Measurements from ENCODE around the gene ANKRD29.

ANKRD29 gene, protein sequence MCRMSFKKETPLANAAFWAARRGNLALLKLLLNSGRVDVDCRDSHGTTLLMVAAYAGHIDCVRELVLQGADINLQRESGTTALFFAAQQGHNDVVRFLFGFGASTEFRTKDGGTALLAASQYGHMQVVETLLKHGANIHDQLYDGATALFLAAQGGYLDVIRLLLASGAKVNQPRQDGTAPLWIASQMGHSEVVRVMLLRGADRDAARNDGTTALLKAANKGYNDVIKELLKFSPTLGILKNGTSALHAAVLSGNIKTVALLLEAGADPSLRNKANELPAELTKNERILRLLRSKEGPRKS

DNA sequence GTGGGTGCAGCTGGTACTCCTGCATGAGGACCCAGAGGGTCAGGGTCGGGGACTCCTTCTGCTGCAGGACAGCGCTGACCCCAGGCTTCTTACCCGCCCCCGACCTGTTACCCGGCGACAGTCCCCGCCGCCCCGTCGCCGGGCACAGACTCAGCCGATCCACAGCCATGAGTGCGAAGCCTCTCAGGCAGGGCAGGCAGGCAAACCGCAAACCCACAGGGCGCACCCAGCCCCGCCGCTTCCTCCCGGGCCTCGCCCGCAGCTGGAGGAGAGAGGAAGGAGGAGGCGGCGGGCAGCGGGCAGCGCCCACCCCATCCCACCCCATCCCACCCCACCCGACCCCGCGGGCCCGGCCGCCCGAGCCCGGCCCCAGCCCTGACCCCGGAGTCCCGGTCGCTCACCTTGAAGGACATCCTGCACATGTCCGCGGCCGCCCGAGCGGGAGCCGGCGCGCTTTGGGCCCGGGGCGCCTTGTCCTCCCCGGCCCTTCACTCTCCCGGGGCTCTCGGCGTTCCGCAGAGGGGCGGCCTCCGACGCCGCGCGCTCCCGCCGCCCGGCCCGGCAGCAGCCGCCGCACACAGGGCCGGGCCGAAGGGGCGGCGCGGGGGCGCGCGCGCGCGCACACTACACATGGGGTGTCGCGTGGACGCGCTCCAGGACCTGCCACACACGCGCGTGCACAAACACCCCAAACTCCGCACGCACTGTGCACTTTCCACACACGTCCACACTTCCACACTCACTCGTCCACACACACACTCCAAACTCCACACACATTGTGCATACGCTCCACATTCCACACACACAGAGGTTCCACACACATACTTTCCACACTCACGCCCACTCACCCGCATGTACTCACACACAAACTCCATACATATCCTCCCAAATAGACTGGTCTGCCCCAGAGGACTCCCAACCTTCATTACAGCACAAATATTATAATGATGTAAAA, at the start of gene ANKRD29:
Gene ANKRD29 (minus strand): TSS at position 603 of the 955 bp plus-strand sequence. CDS start 181 bp downstream, at position 422.
- no peak for DNase-seq

DNA sequence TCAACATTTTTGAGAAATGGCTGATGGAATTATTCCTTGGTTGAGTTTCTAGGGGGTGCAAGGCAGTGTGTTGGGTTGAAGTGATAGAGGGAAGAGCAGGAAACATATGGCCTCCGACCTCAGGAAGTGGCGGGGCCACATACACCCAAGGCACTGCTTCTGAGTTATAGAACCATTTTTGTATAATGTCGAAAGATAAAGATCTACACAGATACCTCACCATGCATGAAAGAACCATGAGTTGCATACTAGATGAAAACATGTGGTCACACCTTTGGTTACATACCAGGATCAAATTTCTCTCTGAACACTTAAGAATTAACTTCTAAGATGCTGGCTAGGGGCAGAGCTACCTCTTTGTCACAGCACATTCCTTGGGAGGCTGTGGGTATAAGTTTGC, 49.7 kb upstream of the ANKRD29 start:
- no peak for DNase-seq

DNA sequence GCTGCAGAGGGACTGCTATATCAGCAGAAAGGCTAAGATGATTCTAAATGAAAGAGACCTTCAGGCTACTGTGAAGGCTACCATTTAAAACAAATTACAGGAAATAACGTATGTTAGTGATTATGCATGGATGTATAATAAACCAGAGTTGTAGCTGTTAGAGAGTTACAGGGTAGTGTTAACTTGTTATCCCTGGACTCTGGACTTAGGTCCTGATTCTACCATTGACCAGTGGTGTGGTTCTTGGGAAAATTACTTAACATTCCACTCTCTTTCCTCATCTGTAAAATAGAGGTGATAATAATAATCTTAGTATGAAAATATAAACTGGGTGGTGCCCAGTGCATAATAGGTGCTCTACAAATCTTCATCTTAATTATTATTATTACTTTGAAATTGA, 48.7 kb upstream of the ANKRD29 start:
- DNase-seq: no peak

DNA sequence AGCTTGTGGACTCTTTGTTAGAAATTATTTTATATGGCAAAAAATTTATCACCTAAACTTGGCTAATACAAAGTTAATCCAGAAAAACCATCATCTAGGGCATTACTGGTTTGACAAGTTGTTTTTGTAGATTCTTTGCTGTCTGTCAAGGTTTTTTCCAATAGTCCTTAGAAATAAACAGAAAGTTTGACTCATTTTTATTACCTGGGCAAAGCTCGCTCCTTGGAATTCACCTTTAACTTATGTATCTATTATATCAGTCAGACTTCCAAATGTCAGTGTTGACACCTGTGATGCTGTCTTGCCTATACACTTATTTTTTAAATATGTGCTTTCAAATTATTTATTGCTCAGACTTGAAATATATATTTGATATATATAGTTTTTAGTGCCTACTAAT, 48.2 kb upstream of the ANKRD29 start:
- no peak for DNase-seq

DNA sequence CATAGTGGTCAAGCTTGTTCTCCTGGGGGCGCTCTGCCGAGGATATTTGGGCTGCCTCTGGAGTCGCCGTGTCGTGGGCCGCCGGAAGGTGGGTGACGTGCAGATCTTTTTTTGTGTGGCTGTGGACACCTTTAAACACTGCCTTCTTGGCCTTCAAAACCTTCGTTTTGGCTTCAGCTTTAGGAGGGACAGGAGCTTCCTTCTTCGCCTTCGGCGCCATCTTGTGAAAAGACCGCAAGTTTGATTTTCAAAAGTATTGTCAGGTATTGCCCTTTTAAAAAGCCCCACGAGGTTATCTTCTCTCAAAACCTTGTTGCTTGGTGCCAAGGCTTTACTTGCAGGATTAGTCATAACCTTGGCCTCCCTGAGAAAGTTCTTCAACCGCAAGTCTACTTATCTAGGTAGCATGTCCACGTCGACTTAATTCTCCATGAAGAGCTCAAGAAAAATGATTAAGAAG, 47.4 kb upstream of the ANKRD29 start:
- DNase-seq: no peak

DNA sequence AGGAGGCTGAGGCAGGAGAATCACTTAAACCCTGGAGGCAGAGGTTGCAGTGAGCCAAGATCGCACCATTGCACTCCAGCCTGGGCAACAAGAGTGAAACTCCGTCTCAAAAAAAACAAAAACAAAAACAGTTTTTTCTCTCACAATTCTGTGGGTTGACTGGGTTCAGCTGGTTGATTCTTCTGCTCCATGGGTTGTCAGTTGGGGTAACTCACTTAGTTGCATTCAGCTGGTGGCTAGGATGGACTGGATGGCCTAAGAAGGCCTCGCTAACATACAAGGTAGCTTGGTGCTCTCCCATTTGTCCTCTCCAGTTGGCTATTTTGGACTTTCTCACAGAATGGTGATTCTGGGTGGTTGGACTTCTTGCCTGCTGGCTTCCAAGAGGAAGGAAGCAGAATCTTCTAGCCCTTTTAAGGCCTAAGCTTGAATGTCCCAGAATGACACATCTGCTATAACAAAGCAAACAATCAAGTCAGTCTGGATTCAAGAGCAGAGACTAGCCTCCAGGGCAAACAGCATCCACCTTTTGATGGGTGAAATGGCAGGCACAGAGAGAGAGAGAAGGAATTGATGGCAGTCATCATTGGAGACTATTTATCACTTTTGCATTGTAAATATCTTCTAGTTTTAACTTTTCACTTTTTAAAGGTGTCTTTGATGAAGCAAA, 44.4 kb upstream of the ANKRD29 start:
- DNase-seq: no peak

DNA sequence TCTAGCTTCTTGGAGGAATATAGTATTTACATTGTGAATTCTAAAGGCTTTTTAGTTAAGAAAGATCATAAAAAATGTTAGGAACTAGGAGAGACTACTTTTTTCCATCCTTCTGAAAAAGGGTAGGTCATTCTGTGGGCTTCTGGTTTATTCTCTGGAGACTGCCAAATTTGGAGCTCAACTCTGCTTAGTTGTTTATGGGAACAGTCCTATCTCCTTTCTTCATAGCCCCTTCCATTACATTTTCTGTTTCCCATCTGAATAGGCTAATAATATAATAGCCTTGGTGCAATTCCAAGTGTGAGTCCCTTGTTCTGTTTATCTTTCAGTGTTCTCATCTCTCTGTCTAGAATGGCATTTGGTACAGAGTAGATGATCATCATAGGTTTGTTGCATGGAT, 42.1 kb upstream of the ANKRD29 start:
- DNase-seq: no peak

DNA sequence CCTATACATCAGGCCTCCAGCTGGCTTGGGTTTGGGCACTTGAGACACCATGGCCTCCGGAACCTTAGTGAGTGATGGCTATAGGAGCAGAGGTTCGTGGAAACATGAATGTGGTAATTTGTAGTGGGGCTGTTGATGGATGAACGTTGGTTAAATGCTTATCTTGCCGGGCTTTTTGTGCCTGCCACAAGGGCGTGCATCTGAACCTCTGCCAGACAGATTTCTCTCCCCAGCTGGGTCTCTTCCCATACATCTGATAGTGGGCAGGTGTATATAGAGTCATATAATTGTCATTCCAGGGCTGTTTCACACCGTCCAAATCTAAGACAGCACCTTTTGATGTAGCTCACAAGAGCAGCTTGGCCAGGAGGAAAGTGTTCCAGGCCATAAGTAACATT, 41.3 kb upstream of the ANKRD29 start:
- no peak for DNase-seq

DNA sequence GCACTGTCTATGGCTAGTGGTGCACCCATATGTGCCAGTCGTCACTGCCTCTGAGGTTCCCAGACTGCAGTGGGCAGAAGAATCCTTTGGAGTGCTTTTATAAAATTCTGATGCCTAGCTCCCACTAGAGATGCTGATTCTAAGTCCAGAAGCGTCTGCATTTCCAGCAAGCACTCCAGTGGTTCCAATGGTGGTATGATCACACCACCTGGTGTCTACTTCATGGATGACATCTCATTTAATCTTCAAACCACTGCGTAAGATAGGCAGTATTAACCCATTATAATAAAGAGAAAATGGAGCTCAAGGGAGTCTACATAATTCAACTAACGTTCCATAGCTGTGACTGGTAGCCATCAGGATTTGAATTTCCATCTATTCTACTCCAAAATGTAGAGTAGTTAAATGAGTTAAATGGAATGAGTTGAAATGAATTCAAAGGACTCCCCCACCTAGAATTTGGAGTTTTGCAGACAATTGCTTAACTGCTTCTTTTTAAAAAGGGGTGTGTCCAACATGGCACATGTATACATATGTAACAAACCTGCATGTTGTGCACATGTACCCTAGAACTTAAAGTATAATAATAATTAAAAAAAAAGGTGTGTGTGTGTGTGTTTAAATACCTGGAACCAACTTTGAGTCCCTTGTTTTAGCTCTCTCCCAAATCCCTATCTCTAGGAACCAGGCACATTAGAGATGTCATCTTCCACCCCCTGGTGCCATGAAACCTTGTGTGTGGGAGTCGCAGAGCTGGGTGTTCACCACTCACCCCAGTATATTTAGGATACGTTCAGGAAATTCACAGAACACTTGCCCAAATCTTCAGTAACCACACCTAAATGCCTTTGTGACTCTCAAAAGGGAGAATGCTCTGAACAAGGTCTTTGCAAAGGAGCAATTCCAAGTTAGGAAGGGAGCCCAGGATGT, 40.6 kb upstream of the ANKRD29 start:
- peak; percentile 42 for DNase-seq

DNA sequence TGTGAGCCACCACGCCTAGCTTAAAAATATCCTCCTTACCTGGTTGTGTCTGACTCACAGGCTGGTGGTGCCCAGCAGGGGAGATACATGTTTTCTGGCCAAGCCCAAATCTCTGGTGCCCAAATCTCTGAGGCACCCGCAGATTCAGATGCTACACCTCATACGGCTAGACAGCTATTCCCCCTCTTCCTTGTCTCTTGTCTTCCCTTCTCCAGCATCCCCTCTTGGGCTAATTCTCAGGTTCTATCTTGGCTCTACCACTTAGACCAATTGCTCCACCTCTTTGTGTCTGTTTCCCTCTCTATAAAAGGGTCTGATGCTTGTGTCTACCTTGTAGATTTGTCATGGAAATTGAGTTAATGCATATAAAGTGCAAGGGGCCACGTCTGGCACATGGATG, 39.9 kb upstream of the ANKRD29 start:
- DNase-seq: no peak

DNA sequence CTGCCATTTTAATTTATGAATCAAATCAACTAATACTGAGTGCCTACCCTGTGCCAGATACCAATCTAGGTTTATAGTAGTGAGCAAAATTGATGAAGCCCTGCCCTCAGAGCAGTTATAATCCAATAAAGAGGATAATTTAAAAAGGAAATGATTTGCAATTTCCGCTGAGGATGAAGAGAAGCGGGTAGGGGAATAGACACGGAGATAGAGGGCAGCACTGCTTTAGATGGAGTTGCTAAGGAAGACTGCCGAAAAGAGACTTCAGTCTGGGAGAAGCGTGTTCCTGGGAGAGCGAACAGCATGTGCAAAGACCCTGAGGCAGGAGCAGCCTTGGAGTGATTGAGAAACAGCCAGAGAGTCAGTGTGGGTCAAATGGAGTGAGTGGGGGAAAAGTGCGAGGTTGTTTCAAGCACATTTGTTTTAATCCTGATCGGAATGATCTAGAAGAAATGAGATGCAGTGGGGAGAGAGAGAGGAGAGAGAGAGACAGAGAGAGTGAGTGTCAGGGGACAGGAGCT, 38.9 kb upstream of the ANKRD29 start:
- no peak for DNase-seq

DNA sequence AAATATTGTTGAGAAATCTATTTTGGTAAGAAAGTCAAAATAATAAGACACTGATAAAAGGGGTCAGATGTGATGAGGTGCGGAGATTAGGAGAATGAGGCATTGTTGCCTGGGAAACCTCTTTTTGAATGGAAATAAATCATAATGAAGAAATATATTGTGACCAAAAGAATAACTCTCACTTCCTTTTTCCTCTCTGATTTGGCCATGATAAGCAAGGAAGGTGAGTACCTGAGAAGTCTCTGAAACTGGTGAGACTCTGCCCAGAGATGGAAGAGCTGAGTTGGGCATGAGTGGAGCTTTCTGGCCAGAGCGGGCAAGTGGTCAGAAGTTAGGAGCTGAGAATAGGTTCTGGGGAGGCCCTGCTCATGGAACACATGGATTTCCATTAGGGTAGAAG, 38.3 kb upstream of the ANKRD29 start:
- no peak for DNase-seq

DNA sequence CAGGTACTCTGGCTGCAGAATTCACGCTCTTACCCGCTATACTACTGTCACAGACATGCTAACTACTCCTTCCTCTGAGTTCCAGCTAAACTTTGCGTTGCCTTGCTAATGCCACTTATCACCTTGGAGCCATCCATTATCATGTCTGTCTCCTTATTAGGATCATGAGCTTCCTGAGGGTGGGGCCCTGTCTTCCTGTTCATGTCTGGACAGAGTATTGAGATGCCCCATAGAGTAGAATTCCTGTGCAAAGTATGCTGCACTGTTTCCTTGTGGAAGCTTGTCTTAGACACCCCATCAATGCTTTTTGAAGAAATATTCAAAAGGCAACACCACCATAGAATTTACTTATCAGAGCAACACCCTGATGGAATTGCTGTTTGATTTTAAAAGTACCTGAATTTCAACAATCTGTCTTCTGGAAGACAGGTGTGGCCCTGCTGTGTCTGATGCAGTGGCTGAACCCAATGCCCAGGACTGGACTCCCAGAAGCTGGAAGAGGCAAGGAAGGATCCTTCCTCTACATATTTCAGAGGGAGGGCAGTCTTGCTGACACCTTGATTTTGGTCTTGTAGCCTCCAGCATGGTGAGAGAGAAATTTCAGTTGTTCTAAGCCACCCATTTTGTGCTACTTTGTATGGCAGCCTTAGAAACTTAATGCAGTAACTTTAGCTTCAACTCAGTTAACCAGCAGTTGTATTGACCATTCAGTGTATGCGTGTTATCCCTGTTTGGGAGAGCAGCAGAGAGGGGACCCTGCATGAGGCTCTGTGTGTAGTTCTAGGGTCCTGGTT, 32.1 kb upstream of the ANKRD29 start:
- no peak for DNase-seq

DNA sequence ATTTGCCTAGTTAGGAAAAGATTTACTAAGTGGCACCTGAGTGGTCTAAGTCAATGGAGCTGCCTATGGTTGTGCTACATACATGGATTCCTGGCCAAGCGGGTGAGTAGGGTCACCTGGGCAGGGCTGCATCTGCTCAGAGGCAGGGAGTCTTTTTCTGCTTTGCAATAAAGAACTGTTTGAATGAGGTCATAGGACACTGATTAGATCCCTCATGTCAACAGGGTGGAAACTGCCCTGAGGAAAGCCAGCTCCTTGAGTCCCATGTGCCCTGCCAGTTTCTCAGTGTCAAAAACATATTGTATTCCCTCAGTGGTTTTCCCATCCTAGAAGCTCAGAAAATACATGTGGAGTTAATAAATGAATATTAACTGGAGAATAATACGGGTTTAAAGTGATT, 31.1 kb upstream of the ANKRD29 start:
- no peak for DNase-seq

DNA sequence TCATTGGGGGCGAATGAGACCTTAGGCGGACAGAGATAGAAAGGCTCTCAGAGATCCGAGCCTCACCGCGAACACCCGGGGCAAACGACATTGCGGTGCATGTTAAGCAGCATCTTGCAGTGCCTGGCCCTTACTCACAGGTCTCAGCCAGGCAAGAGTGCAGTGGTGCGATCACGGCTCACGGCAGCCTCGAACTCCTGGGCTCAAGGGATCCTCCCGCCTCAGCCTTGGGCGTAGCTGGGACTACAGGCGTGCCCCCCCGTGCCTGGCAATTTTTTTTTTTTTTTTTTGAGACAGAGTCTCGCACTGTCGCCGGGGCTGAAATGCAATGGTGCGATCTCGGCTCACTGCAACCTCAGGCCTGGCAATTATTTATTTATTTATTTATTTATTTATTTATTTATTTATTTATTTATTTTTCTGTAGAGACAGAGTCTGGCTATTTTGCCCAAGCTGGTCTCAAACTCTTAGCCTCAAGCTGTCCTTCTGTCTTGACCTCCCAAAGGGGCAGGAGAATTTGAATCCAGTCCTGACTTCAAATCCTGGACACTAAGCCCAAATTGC, 27.9 kb upstream of the ANKRD29 start:
- DNase-seq: no peak

DNA sequence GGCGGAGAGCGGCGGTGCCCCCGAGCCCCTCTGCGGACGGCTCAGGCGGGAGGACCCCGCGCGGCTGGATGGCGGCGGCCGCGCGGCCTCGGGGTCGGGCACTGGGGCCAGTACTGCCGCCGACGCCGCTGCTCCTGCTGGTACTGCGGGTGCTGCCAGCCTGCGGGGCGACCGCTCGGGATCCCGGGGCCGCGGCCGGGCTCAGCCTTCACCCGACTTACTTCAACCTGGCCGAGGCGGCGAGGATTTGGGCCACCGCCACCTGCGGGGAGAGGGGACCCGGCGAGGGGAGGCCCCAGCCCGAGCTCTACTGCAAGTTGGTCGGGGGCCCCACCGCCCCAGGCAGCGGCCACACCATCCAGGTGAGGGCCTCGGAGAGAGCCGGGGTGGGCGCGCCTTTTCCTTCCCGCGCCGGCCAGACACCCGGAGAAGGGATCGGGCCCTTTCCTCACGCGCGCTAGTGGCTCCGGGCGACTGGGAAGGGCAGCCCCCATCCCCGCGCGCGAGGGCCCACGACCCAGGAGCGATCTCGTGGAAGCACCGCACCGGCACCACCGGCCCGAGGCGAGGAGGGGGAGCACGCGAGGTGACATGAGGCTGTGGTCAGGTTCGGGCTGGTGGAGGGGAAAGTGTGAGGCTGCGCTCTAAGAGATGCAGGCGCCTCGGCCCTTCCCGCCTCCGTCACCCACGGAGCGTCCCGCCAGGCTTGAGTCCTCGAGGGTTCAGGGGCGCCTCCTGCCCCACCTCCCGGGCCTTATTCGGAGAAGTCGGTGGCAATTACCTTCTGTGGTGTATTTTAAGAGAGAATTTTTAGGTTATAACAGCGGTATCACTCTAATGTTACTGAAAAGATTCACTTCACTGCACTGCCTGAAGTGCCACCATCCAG, 27.1 kb upstream of the ANKRD29 start:
- DNase-seq: no peak

DNA sequence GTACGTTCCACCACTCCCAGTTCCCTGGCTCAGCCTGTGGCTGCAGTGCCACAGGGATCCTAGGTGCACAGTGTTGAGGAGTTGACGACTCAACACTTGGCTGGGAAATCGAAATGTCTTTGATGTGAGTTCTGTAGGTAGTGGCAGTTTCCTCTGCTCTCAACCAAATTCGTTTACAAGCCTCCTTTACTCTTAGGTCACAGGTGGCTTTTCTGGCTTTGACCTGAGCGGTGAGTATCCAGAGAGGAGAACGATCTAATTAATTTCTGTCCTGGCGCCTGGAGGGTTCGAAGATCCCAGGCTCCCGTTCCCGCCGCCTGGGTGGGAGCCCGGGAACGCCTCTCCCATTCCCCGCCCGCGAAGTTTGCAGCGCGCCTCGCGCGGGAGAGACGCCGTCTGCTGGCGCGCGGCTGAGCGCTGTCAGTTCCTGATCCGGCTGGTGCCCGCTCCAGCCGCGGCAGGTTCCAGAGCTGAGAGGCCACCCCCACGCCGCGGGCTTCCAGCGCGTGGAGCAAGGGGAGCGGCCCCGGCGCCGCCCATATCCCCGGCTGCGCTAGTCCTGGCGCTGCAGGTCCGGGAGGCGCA, 26.4 kb upstream of the ANKRD29 start, which contains the start of gene LAMA3:
Gene LAMA3 (plus strand): TSS at position 423 of the 585 bp plus-strand sequence. CDS start 231 bp downstream, outside the sequence.
- peak; percentile 32 for DNase-seq

DNA sequence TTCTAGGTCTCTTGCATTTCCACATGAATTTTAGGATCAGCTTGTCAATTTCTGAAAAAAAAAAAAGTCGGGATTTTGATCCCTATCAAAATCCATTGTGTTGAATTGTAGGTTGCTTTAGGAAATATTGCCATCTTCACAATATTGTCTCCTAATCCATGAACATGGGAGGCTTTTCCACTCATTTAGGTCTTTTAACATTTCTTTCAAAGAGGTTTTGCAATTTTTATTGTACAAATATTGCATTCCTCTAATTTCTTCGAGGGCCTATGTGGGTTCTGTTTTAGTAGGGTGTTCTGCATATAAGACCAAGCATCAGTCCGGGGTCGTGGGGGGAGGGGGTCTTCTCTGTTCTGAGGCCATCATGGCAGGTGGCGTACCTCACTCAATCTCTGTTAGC, 25.8 kb upstream of the ANKRD29 start:
- no peak for DNase-seq

DNA sequence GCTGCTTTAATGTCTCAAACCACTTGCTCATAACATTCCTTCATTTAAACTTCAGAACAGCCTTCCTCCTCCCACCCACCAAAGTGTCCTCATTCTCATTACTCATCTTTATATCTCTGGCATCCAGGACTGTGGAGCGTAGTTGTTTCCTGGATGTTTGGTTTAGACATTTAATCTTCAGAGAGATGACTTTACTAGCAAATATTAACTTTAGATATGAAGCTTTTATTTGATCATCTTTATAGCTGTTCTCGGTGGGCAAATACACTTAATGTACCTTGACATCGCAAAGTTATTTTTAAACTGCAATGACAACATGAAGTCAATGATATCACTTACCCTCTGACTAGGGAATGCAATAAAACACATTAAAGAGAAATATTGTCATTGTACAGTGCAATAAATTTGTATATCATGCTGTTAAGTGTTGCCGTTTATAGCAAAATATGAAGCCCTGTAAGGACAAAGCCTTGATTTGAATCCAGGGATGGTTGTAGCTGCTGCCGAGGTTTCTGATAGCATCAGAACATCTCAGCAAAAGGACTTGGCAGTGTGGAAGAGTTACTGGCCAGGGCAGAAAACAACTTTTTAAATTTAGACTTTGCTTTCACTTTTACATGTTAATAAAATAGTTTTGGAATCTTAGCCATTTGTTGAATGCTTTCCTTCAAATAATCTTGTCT, 21.9 kb upstream of the ANKRD29 start:
- DNase-seq: peak; percentile 12

Data from amniotic stem cell (primary cell).